Gastrocnemius medialis (tissue), 4 donors: ENCODE data around the gene CTBP2. TPM values are rescaled to one million over a fixed set of nuclear protein-coding genes. Genes with fewer than 3 reads are reported as not detected.

Experiments used
- ATAC-seq, 2 donors: fragments of 150-250 bp; one replicate each; pipeline ENCODE4 v1.9.1; 2016
- DNase-seq, 2 donors: peaks; one replicate each; pipeline ENCODE4 v3.0.0-alpha.2; 2019
- H3K27ac ChIP-seq, 4 donors: fragments of 200-600 bp; sonication (generic); 1 replicate in 1 of 4; 2 replicates in 3 of 4; pipeline ENCODE4 v1.5.1; 2016 to 2018; ENCODE audit warnings: mild to moderate bottlenecking in 2 of 4, moderate library complexity in 1 of 4
- H3K27me3 ChIP-seq, 3 donors: fragments of 200-600 bp; sonication (generic) in 2 of 3; 1 replicate in 1 of 3; 2 replicates in 2 of 3; pipeline versions ENCODE4 v1.5.1 to v1.6.0; 2016 to 2019; ENCODE audit warnings: mild to moderate bottlenecking in 1 of 3, moderate library complexity in 1 of 3
- H3K36me3 ChIP-seq, 2 donors: fragments of 200-600 bp; sonication (generic) in 1 of 2; one replicate each; pipeline ENCODE4 v1.5.1; 2017 to 2018
- H3K4me1 ChIP-seq, 2 donors: fragments of 200-600 bp; sonication (generic) in 1 of 2; one replicate each; pipeline ENCODE4 v1.5.1; 2016 to 2017; ENCODE audit warnings: mild to moderate bottlenecking in 2 of 2
- H3K4me3 ChIP-seq, 4 donors: fragments of 200-600 bp; sonication (generic) in 3 of 4; 1 replicate in 1 of 4; 2 replicates in 3 of 4; pipeline ENCODE4 v1.5.1; 2016 to 2019; ENCODE audit warnings: mild to moderate bottlenecking in 2 of 4
- H3K9me3 ChIP-seq, 3 donors: fragments of 200-600 bp; sonication (generic) in 2 of 3; 1 replicate in 1 of 3; 2 replicates in 2 of 3; pipeline ENCODE4 v1.5.1; 2016 to 2019
- CTCF ChIP-seq, 5 experiments: fragments of 450-650 bp in 3 of 5; fragments of 200-600 bp in 2 of 5; sonication (generic) in 2 of 5; IDR thresholded peaks in 4 of 5; conservative IDR thresholded peaks in 1 of 5; 1 replicate in 4 of 5; 2 replicates in 1 of 5; pipeline ENCODE4 v1.5.1; 2016 to 2019; ENCODE audit warnings: antibody characterized with exemption in 5 of 5, mild to moderate bottlenecking in 3 of 5, moderate library complexity in 3 of 5
- POLR2A ChIP-seq, 2 donors: fragments of 450-650 bp; IDR thresholded peaks; one replicate each; pipeline ENCODE4 v1.6.1; 2017; ENCODE audit warnings: antibody characterized with exemption in 2 of 2, mild to moderate bottlenecking in 2 of 2, moderate library complexity in 2 of 2
- in situ Hi-C, 4 donors: fragments of 200-750 bp; cut with MboI; loops; one replicate each; pipeline versions ENCODE4 v1.15.0 to v1.8.0; 2017; ENCODE audit warnings: low sequenced_read_pairs in 4 of 4
- intact Hi-C: fragments of 100-400 bp; cut with DNase I; formaldehyde crosslinking; loops from one replicate; pipeline ENCODE4 v1.15.1; 2023; ENCODE audit warnings: low total_unique reads
- total RNA-seq, 4 donors: library from RNA; depleted of rRNA; stranded (reverse); fragments of >200 nt; gene quantifications; one replicate each; pipeline versions ENCODE4 v1.1.0 to v1.2.3, GENCODE V29; 2016

Gene CTBP2
- total RNA-seq, 4 donors from 2014 or later: 13.9 to 36.7 (median 21.1) TPM

GRCh38 chr10:125063256-125063925 lies 97.0 kb downstream of the CTBP2 start:
- no peak for ATAC-seq
- H3K27me3 ChIP-seq: no peaks in the 10 kb centered on the region
- H3K9me3 ChIP-seq: no peaks in the 10 kb centered on the region
- no peak overlapping the region for H3K4me3 ChIP-seq
- DNase-seq: no peak
- no peaks in the 10 kb centered on the region for H3K36me3 ChIP-seq
- in situ Hi-C loops: loop anchor here in 2 of 4 donors (10.0 to 25.0 kb wide), 2 partner anchors 149 to 274 kb away; no protein-coding TSS in a partner anchor
- peak overlapping the region; percentile 91 to 93 (median 91) for H3K27ac ChIP-seq
- no peak for TF ChIP-seq CTCF (IDR thresholded peaks at IDR 0.05 in 4 of 5, conservative IDR thresholded peaks at IDR 0.05 in 1 of 5)
- intact Hi-C loops: loop anchor here (2.0 to 5.0 kb wide), 4 partner anchors 51 to 645 kb away; partner anchors contain the start of gene OAT
- peaks cover 86 to 94% of the 10 kb centered on the region in 2 donors for H3K4me1 ChIP-seq

GRCh38 chr10:125062914-125063230 lies 97.5 kb downstream of the CTBP2 start:
- H3K4me1 ChIP-seq: peaks cover 89 to 97% of the 10 kb centered on the region in 2 donors
- in situ Hi-C loops (loop anchor here in 2 of 4 donors (10.0 to 25.0 kb wide), 2 partner anchors 148 to 274 kb away; no protein-coding TSS in a partner anchor), intact Hi-C loops (loop anchor here (2.0 to 5.0 kb wide), 4 partner anchors 51 to 644 kb away; partner anchors contain the start of gene OAT)
- H3K4me3 ChIP-seq: no peak overlapping the region
- H3K9me3 ChIP-seq: no peaks in the 10 kb centered on the region
- no peaks in the 10 kb centered on the region for H3K27me3 ChIP-seq
- peak overlapping the region; percentile 91 to 93 (median 91) for H3K27ac ChIP-seq
- peak; percentile 55 to 75 for DNase-seq
- peak; percentile 22 to 31 for ATAC-seq
- H3K36me3 ChIP-seq: no peaks in the 10 kb centered on the region
- TF ChIP-seq CTCF (IDR thresholded peaks at IDR 0.05 in 4 of 5, conservative IDR thresholded peaks at IDR 0.05 in 1 of 5) (no peak), POLR2A (IDR thresholded peaks at IDR 0.05) (no peak)

- Histone ChIP-seq H3K27ac (peak overlapping the region; percentile 91 to 93 (median 91)), H3K4me1 (peaks cover 94 to 97% of the 10 kb centered on the region in 2 donors), H3K27me3 (no peaks in the 10 kb centered on the region), H3K9me3 (no peaks in the 10 kb centered on the region), H3K36me3 (no peaks in the 10 kb centered on the region), H3K4me3 (no peak overlapping the region)
- intact Hi-C loops: loop anchor here (2.0 to 5.0 kb wide), 4 partner anchors 50 to 644 kb away; partner anchors contain the start of gene OAT
- ATAC-seq (peak; percentile 61 to 65), DNase-seq (no peak)
- TF ChIP-seq CTCF (IDR thresholded peaks at IDR 0.05 in 4 of 5, conservative IDR thresholded peaks at IDR 0.05 in 1 of 5) (no peak), POLR2A (IDR thresholded peaks at IDR 0.05) (peak in 1 of 2 donors; percentile 29)
- in situ Hi-C loops: loop anchor here in 2 of 4 donors (10.0 to 25.0 kb wide), 2 partner anchors 148 to 275 kb away; no protein-coding TSS in a partner anchor
Measured at GRCh38 chr10:125062227-125062913, 98.0 kb downstream of the CTBP2 start.

- Histone ChIP-seq H3K4me1 (peaks cover 97 to 99% of the 10 kb centered on the region in 2 donors), H3K4me3 (peak overlapping the region in 3 of 4 donors; percentile 10 to 30 (median 22)), H3K36me3 (no peaks in the 10 kb centered on the region), H3K27ac (peak overlapping the region; percentile 91 to 93 (median 91)), H3K27me3 (no peaks in the 10 kb centered on the region), H3K9me3 (no peaks in the 10 kb centered on the region)
- ATAC-seq (no peak), DNase-seq (peak in 1 of 2 donors; percentile 38)
- TF ChIP-seq CTCF (IDR thresholded peaks at IDR 0.05 in 4 of 5, conservative IDR thresholded peaks at IDR 0.05 in 1 of 5) (no peak), POLR2A (IDR thresholded peaks at IDR 0.05) (no peak)
- intact Hi-C loops: loop anchor here (1.0 to 5.0 kb wide), 6 partner anchors 13 to 643 kb away; partner anchors contain the start of gene OAT
- in situ Hi-C loops: loop anchor here in 2 of 4 donors (10.0 to 25.0 kb wide), 2 partner anchors 147 to 276 kb away; no protein-coding TSS in a partner anchor
Measured at GRCh38 chr10:125061557-125062226, 98.7 kb downstream of the CTBP2 start.
